T-helper 9 cell (primary cell): ENCODE measurements around the gene POTEF.
"Not testable (repeated sequence)": the region's sequence is repeated elsewhere in the genome, so short reads cannot be mapped to it uniquely, and the experiment has no call there.

ENCODE experiments used
- DNase-seq: peaks from one replicate; pipeline ENCODE4 v3.0.0-alpha.2; 2020

The POTEF gene

DNA sequence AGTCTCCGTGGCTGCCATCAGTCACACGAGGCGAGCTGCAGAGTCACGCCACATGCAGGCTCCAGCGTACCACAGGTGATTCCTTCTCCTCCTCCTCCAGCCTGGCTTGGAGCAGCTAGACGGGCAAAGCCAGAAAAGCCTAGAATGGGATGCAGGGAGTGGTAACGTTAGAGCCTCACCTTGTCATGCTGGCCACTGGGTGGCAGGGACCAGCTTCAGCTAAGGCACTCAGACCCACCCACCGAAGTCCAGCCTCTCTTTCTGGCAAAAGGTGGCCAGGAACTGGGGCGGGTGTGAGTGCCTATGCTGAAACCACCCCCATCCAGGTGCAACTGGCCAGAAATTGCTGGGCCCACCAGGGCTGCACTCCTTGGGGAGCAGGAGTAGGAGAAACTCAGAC, 1.3 kb downstream of the POTEF start:
- DNase-seq: not testable (repeated sequence)

DNA sequence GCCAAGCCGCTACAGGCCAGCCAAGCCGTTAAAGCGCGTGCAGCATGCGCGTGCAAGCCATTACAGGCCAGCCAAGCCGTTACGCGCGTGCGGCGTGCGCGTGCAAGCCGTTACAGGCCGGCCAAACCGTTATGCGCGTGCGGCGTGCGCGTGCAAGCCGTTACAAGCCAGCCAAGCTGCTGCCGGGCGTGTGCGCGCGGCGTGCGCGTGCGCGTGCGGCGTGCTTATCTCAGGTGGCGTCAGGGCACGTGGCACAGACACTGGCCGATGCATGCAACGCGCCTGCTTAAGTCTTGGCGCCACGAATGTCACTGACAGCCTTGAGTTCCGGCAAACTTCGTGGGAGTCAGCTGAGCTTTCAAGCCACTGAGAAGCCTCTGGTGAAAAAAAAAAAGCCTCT, 8.1 kb downstream of the POTEF start:
- DNase-seq: not testable (repeated sequence)

DNA sequence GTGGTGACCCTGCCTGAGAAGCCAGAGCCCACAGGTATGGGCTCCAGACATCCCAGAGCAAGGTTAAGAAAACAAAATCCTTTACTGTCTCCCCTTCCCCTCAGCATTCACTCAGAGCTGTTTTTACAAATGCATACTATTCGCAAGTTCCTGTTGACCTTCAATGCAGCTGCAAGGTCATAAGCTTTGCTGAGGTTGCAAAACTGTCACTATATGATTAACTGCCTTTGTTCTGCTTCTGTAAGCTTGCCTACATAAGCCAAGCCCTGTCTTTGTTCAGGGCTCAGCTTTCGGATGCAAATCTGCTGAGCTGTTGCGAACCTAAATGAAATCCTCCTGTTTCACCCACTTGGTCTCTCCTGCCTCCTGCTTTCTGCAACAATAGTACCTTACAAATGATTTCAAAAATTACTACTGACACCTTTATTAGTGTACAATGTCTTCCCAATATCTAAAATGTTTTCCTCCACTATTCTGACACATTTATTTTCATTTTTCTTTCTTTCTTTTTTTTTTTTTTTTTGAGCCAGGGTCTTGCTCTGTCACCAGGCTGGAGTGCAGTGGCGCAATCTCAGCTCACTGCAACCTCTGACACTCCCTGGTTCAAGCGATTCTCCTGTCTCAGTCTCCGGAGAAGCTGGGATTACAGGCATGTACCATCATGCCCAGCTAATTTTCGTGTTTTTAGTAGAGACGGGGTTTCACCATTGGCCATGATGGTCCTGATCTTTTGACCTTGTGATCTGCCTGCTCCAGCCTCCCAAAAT, 26.2 kb downstream of the POTEF start:
- DNase-seq: not testable (repeated sequence)

DNA sequence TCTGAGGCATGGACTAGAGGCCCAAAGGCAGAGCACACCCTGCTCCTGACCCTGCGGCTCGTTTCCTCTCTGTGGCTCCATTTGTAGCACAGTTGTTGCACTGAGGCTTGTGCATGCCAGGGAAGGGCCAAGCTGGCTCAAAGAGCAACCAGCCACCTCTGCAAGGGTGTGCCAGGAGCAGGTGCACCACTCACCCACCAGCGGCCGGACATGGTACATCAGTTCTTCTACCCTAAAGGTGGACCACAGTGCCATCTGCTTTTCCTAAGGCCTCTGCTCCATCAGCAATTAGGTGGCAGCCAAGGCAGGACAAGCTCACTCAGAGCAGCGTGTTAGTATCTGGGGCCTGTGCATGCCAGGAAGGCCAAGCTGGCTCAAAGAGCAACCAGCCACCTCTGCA, 66.4 kb downstream of the POTEF start:
- DNase-seq: not testable (repeated sequence)

DNA sequence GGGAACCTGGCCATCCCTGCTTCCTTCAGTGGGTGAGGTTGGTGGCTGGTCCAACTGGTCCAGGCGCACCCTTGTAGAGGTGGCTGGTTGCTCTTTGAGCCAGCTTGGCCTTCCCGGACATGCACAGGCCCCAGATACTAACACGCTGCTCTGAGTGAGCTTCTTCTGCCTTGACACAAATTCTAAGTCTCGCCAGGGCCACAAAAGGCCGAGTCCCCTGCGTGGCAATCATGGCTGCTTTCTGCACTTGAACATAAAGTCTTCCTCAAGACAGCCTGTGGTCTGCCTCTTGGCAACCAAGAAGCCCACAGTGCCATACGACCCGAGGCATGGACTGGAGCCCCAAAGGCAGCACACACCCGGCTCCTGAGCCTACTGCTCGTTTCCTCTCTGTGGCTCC, 69.0 kb downstream of the POTEF start:
- not testable (repeated sequence) for DNase-seq

DNA sequence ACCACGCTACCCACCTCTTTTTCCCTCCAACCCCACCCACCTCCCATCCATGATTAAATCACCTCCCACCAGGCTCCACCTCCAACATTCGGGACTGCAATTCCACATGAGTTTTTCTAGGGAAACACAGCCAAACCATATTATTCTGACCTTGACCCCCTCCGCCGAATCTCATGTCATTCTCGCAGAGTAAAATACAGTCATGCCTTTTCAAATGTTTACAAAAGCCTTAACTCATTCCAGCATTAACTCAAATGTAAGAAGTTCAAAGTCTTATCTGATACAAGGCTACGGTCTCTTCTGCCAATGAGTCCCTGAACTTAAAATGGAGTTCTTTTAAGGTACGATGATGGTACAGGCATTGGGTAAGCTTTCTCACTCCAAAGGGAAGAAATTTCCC, 72.7 kb downstream of the POTEF start:
- not testable (repeated sequence) for DNase-seq

DNA sequence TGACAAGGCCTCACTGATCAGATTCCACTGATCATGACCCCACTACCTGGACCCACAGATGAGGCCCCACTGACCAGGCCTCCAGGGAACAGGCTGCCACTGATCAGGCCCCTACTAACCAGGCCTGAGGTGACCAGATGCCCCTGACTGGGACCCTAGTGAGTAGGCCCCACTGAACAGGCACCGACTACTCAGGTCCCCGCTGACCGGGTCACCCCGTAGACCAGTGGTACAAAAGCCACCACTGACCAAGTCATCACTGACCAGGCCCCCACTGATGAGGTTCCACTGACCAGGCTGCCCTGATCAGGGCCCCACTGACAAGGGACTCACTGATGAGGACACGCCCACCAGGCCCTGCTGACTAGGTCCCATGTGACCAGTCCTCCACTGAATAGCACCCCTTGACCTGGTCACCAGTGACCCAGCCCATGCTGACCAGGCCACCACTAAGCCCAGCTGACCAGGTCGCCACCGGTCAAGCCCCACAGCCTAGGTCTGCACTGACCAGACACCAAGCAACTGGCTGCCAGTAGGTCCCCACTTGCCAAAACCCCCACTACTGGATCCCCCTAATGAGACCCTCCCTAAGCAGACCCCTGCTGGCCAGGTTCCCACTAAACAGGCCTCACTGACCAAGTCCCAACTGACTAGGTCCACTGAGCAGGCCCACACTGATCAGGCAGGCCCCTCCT, 75.7 kb downstream of the POTEF start:
- not testable (repeated sequence) for DNase-seq

DNA sequence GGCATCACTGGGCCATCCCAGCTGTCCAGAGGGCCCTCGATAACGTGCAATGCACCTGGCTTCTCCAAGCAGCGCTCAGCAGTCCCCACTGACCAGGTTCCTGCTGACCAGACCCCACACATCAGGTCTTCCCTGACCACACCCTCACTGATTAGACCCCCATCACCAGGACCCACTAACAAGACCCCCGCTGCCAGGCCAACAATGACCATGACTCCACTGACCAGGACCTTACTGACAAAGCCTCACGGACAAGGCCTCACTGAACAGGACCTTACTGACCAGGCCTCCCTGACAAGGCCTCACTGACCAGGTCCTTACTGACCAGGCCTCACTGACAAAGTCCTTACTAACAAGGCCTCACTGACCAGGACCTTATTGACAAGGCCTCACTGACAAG, 76.6 kb downstream of the POTEF start:
- not testable (repeated sequence) for DNase-seq

DNA sequence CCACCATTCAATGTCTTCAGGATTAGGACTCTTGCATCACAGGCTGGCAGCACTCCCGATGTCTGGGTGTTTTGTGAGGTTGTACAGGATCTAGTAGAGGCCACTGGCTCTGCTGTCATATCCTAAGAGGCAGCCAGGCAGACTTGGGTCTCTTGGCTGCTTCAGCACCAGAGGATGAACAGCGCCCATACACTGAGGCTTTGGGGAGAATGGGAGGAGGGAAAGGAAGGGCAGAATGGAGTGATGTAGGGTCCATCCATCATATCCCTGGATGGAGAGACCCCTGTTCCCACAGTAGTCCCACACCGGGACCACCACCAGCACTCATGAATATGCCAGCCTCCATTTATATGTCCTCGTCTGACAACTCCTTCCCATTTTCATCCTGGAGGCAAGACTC, 80.6 kb downstream of the POTEF start:
- DNase-seq: not testable (repeated sequence)

DNA sequence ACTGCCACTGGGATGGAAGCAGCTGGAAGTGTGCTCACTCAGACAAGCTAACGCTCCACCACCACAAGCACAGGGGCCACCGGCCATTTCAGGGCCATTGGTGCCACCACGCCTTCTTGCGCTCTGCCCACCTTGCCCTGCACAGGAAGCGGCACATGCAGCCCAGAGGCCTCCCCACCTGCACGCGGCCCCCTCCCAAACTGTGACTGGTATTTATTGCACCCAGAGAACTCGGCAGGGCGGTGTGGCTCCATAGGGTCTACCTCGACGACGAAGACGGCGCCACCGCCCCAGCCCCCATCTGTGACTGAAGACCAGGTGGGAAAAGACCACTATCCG, 90.8 kb downstream of the POTEF start:
- not testable (repeated sequence) for DNase-seq

DNA sequence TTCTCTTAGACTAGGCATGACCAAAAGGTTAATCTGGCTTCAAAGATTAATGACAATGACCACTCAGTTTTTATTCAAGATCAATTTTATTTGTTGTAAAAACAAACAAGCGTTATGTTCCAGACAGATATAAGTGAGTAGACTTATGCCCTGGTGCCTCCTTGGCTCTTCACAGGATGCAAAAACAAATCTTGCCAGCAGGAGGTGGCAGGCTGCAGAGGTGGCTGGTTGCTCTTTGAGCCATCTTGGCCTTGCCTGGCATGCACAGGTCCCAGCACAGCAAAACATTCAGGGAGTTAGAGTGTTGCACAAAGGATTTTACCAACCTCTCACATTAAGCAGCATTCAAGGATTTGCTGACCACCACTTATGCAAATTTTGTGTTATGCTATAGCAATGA, 103.1 kb downstream of the POTEF start:
- not testable (repeated sequence) for DNase-seq
